GM12878 (cell line): ENCODE results near the gene MMP7. TPM values are rescaled to one million over a fixed set of nuclear protein-coding genes. Genes with fewer than 3 reads are reported as not detected.

Experiments used
- ATAC-seq: fragments of 200-7000 bp; cut with Tn5 transposase; 3 replicates; pipeline ENCODE4 v1.9.1; 2020; ENCODE audit warnings: mild to moderate bottlenecking, moderate library complexity
- BruUV-seq: library from RNA; stranded (reverse); fragments of 400-500 nt; replicated peaks from 2 replicates; lab custom pipeline; 2021; lab: Mats Ljungman, UMichigan
- CTCF ChIA-PET: fragments of 300-600 bp; sonication (Branson Sonifier 250); formaldehyde crosslinking; extraction: SDS; loops from one replicate; lab custom pipeline; 2021; ENCODE audit warnings: inconsistent platforms; lab: Yijun Ruan, JAX
- POLR2A ChIA-PET: fragments of 350-600 bp; formaldehyde crosslinking; extraction: SDS; loops from one replicate; lab custom pipeline; 2021; ENCODE audit warnings: inconsistent platforms; lab: Charles Lee
- RAD21 ChIA-PET: fragments of 300-600 bp; sonication (Branson Sonifier 250); formaldehyde crosslinking; loops from one replicate; lab custom pipeline; 2023; ENCODE audit warnings: antibody characterized with exemption; ENCODE audit not compliant: unreplicated experiment; lab: Charles Lee
- SMC1A ChIA-PET: fragments of 300-600 bp; sonication (Branson Sonifier 250); formaldehyde crosslinking; loops from one replicate; lab custom pipeline; 2023; ENCODE audit not compliant: unreplicated experiment, uncharacterized antibody; lab: Charles Lee
- DNase-seq: peaks from one replicate; pipeline ENCODE4 v3.0.0-alpha.2; 2011; ENCODE audit warnings: low read depth, low spot score
- FAIRE-seq: peaks from 3 replicates; lab custom pipeline; 2011; peaks lifted over from hg19 to GRCh38; lab: Jason Lieb, UNC
- H2AFZ ChIP-seq: 2 replicates; pipeline ENCODE4 v1.6.0; 2011; ENCODE audit warnings: low read depth, low read length, control low read depth; ENCODE audit not compliant: control insufficient read depth
- H3K27ac ChIP-seq: 2 replicates; pipeline ENCODE4 v1.5.1; 2011; ENCODE audit warnings: control low read depth; ENCODE audit not compliant: control insufficient read depth, insufficient read depth
- H3K27me3 ChIP-seq, 2 experiments: replicated peaks in 1 of 2; 2 replicates each; pipeline versions ENCODE4 v1.6.0 to v1.6.1; 2011; ENCODE audit warnings: low read length in 1 of 2; ENCODE audit not compliant: control insufficient read depth in 2 of 2, insufficient read depth in 2 of 2
- H3K36me3 ChIP-seq, 2 experiments: 2 replicates each; pipeline ENCODE4 v1.5.1; 2011; ENCODE audit warnings: low read length in 1 of 2; ENCODE audit not compliant: control insufficient read depth in 2 of 2, insufficient read depth in 2 of 2
- H3K4me1 ChIP-seq: 2 replicates; pipeline ENCODE4 v1.6.1; 2011; ENCODE audit warnings: mild to moderate bottlenecking, low read length, moderate library complexity, mixed read lengths; ENCODE audit not compliant: control insufficient read depth, insufficient read depth
- H3K4me2 ChIP-seq: 2 replicates; pipeline ENCODE4 v1.6.0; 2011; ENCODE audit warnings: control low read depth; ENCODE audit not compliant: control insufficient read depth, insufficient read depth
- H3K4me3 ChIP-seq: fragments of 200-600 bp; sonication (generic); 2 replicates; pipeline ENCODE4 v1.5.1; 2016
- H3K79me2 ChIP-seq: 2 replicates; pipeline ENCODE4 v1.6.0; 2011; ENCODE audit warnings: low read length; ENCODE audit not compliant: control insufficient read depth, insufficient read depth
- H3K9ac ChIP-seq: 2 replicates; pipeline ENCODE4 v1.8.0; 2011; ENCODE audit warnings: low read length, control low read depth, mixed read lengths; ENCODE audit not compliant: control insufficient read depth, insufficient read depth
- H3K9me3 ChIP-seq: replicated peaks from 3 replicates; pipeline ENCODE4 v1.5.1; 2011; ENCODE audit warnings: mild to moderate bottlenecking, low read length; ENCODE audit not compliant: control insufficient read depth, insufficient read depth
- H4K20me1 ChIP-seq: 2 replicates; pipeline ENCODE4 v1.6.0; 2011; ENCODE audit not compliant: control insufficient read depth, insufficient read depth
- ASH2L ChIP-seq: fragments of 300-600, 200-600 bp; sonication (generic); IDR thresholded peaks from 2 replicates; pipeline ENCODE4 v1.6.1; 2017; ENCODE audit warnings: low read depth, mild to moderate bottlenecking, borderline replicate concordance
- CEBPB ChIP-seq, 2 experiments: fragments of 150-350 bp in 1 of 2; IDR thresholded peaks; 2 replicates each; pipeline ENCODE4 v1.6.1; 2012 to 2014; ENCODE audit warnings: low read depth in 2 of 2, low read length in 2 of 2, borderline replicate concordance in 1 of 2, inconsistent platforms in 1 of 2
- CEBPZ ChIP-seq: fragments of 150-350 bp; IDR thresholded peaks from 2 replicates; pipeline ENCODE4 v1.6.1; 2016; ENCODE audit warnings: low read depth, low read length
- ELK1 ChIP-seq: IDR thresholded peaks from 2 replicates; pipeline ENCODE4 v1.6.1; 2012; ENCODE audit warnings: low read depth, low read length, improper control_type of control experiment
- HCFC1 ChIP-seq: fragments of 150-350 bp; IDR thresholded peaks from 2 replicates; pipeline ENCODE4 v1.6.1; 2014; ENCODE audit warnings: low read length
- IKZF2 ChIP-seq, 2 experiments: fragments of 450-650 bp; IDR thresholded peaks; 2 replicates each; pipeline ENCODE4 v1.6.1; 2017; ENCODE audit warnings: mild to moderate bottlenecking in 2 of 2, moderate library complexity in 2 of 2
- JUND ChIP-seq: IDR thresholded peaks from 2 replicates; pipeline ENCODE4 v1.6.1; 2012; ENCODE audit warnings: low read depth, mild to moderate bottlenecking, low read length, improper control_type of control experiment, moderate library complexity
- LARP7 ChIP-seq: fragments of 450-650 bp; IDR thresholded peaks from 2 replicates; pipeline ENCODE4 v1.6.1; 2017; ENCODE audit warnings: mild to moderate bottlenecking
- MYB ChIP-seq: fragments of 150-350 bp; IDR thresholded peaks from 2 replicates; pipeline ENCODE4 v1.6.1; 2014; ENCODE audit warnings: mild to moderate bottlenecking, low read depth, low read length, borderline replicate concordance
- MYC ChIP-seq: IDR thresholded peaks from 2 replicates; pipeline ENCODE4 v1.6.1; 2011; ENCODE audit warnings: mild to moderate bottlenecking, low read length, moderate library complexity, inconsistent platforms; ENCODE audit not compliant: insufficient read depth, insufficient replicate concordance, insufficient read length, severe bottlenecking
- NFXL1 ChIP-seq: fragments of 450-650 bp; IDR thresholded peaks from 2 replicates; pipeline ENCODE4 v1.6.1; 2017; ENCODE audit warnings: antibody characterized with exemption, mild to moderate bottlenecking, borderline replicate concordance
- NR2C2 ChIP-seq: IDR thresholded peaks from 2 replicates; pipeline ENCODE4 v1.6.1; 2011; ENCODE audit warnings: borderline replicate concordance, low read depth; ENCODE audit not compliant: control insufficient read depth, insufficient read length
- RAD21 ChIP-seq: IDR thresholded peaks from 2 replicates; pipeline ENCODE4 v1.6.1; 2011; ENCODE audit warnings: mild to moderate bottlenecking, low read depth, low read length, moderate library complexity; ENCODE audit not compliant: insufficient read depth
- RCOR1 ChIP-seq: conservative IDR thresholded peaks from 2 replicates; pipeline ENCODE4 v1.6.1; 2012; ENCODE audit warnings: low read depth, low read length, improper control_type of control experiment
- SMAD1 ChIP-seq: fragments of 450-650 bp; IDR thresholded peaks from 2 replicates; pipeline ENCODE4 v1.6.1; 2018; ENCODE audit warnings: mild to moderate bottlenecking, low read depth; ENCODE audit not compliant: partially characterized antibody
- SP1 ChIP-seq: IDR thresholded peaks from one replicate; pipeline ENCODE4 v1.6.1; 2011; ENCODE audit warnings: low read depth, low read length
- TAF1 ChIP-seq: IDR thresholded peaks from 2 replicates; pipeline ENCODE4 v1.6.1; 2011; ENCODE audit warnings: mild to moderate bottlenecking, low read depth, low read length, borderline replicate concordance
- TARDBP ChIP-seq: IDR thresholded peaks from 2 replicates; pipeline ENCODE4 v1.6.1; 2016; ENCODE audit warnings: borderline replicate concordance
- YY1 ChIP-seq: IDR thresholded peaks from 2 replicates; pipeline ENCODE4 v1.6.1; 2011; ENCODE audit warnings: low read depth, mild to moderate bottlenecking, low read length
- WGBS: methylation state at CpG from one replicate; pipeline ENCODE4 v1.1.6; 2016; ENCODE audit warnings: low lambda C conversion rate; ENCODE audit not compliant: insufficient replicate concordance, insufficient coverage; ENCODE audit errors: missing lambda C conversion rate; 5-methylcytosine and 5-hydroxymethylcytosine counted together
- in situ Hi-C: fragments of 300-500 bp; cut with MboI; formaldehyde crosslinking; loops from 9 replicates; pipeline ENCODE4 v1.14.3; 2018; ENCODE audit warnings: mixed read lengths
- intact Hi-C: fragments of 100-400 bp; cut with micrococcal nuclease; formaldehyde crosslinking; loops from one replicate; pipeline ENCODE4 v1.14.2; 2022; ENCODE audit not compliant: unreplicated experiment
- polyA plus RNA-seq, 11 experiments: library from polyadenylated mRNA; depleted of rRNA in 4 of 11; unstranded in 6 of 11; stranded (reverse) in 5 of 11; fragments of >200 nt; fragmentation: Nextera tagmentation in 4 of 11; fragmentation: Illumina TruSeq in 1 of 11; extraction: Ambion mirVana in 4 of 11; extraction: Trizol in 1 of 11; gene quantifications; 1 replicate in 1 of 11; 2 replicates in 10 of 11; pipeline versions ENCODE4 v1.2.1 to v1.2.3, GENCODE V29; 2011 to 2016; ENCODE audit warnings: inconsistent platforms in 2 of 11, missing spikeins in 2 of 11, low read depth in 1 of 11
- total RNA-seq, 4 experiments: library from RNA; depleted of rRNA in 3 of 4; stranded (reverse); fragments of >200 nt in 3 of 4; fragmentation: Illumina TruSeq in 1 of 4; extraction: Trizol in 1 of 4; gene quantifications; 2 replicates each; pipeline versions ENCODE4 v1.2.1 to v1.2.3, GENCODE V29; 2013 to 2021

The MMP7 gene
- total and polyA plus RNA-seq, 10 of the 15 experiments (the other 5 are each of a cell fraction or from before 2014, with no cell fraction given) = 0.63 to 18.0 (median 1.1) TPM

- Histone ChIP-seq H3K9me3 (no peaks in the 10 kb centered on the region), H4K20me1 (no peaks in the 10 kb centered on the region), H3K4me3 (no peak overlapping the region), H2AFZ (peak overlapping the region; percentile 1; the same call in 1 of the 2 replicates), H3K27me3 (no peaks in the 10 kb centered on the region), H3K27ac (peak overlapping the region; percentile 68; the same call in 1 of the 2 replicates), H3K4me1 (peaks cover 37% of the 10 kb centered on the region), H3K9ac (no peak overlapping the region), H3K4me2 (peak overlapping the region; percentile 15; the same call in 1 of the 2 replicates), H3K36me3 (no peaks in the 10 kb centered on the region), H3K79me2 (no peaks in the 10 kb centered on the region)
- BruUV-seq = no TSS peak
- 0% methylated on average over 3 of the region's 3 CpGs for WGBS
- SMC1A ChIA-PET = interaction anchor here (0.7 to 18.2 kb wide), 27 partner anchors 10 to 253 kb away, joined by 3 to 399 read pairs (median 10); partner anchors contain the start of gene MMP7
- intact Hi-C loops = loop anchor here (1.0 to 2.0 kb wide), 6 partner anchors 13 to 201 kb away; no protein-coding TSS in a partner anchor
- POLR2A ChIA-PET = interaction anchor here (0.8 to 5.0 kb wide), 12 partner anchors 9 to 66 kb away, joined by 3 to 41 read pairs (median 8); no protein-coding TSS in a partner anchor
- FAIRE-seq = peak; percentile 71
- in situ Hi-C loops = no loop called here
- RAD21 ChIA-PET = interaction anchor here (0.7 to 5.6 kb wide), 34 partner anchors 8 to 252 kb away, joined by 3 to 90 read pairs (median 8); partner anchors contain the start of gene MMP7
- ATAC-seq = peak; percentile 81
- DNase-seq = peak; percentile 93
- CTCF ChIA-PET = interaction anchor here (0.7 to 9.1 kb wide), 19 partner anchors 9 to 205 kb away, joined by 3 to 110 read pairs (median 4); partner anchors contain the start of gene MMP7
- TF ChIP-seq TARDBP (no peak), CEBPZ (no peak), ASH2L (no peak), MYC (no peak), LARP7 (no peak), NR2C2 (no peak), TAF1 (no peak), ELK1 (no peak), NFXL1 (no peak), HCFC1 (no peak), SP1 (peak; percentile 81), RCOR1 (0 out of 2 replicates have a peak, but pooled peaks have one; percentile 33), JUND (0 out of 2 replicates have a peak, but pooled peaks have one; percentile 3), IKZF2 (IDR thresholded peaks at IDR 0.05) (peak; percentile 99 to 100), YY1 (peak; percentile 48; the same call in 1 of the 2 replicates), CEBPB (IDR thresholded peaks at IDR 0.05; ENCODE audit: borderline replicate concordance in 1 of 2, low read depth in 2 of 2, low read length in 2 of 2) (peak in 1 of 2 experiments; percentile 62; a peak in 1 of 4 replicates), RAD21 (peak; percentile 32; the same call in 1 of the 2 replicates), MYB (no peak), SMAD1 (peak; percentile 76)
These were observed 16.4 kb upstream of the MMP7 start for GRCh38 chr11:102546923-102547471.
